ENCODE data around the gene ZNF407.
"Not testable (repeated sequence)": the region's sequence is repeated elsewhere in the genome, so short reads cannot be mapped to it uniquely, and the experiment has no call there.

ZNF407 gene

DNA sequence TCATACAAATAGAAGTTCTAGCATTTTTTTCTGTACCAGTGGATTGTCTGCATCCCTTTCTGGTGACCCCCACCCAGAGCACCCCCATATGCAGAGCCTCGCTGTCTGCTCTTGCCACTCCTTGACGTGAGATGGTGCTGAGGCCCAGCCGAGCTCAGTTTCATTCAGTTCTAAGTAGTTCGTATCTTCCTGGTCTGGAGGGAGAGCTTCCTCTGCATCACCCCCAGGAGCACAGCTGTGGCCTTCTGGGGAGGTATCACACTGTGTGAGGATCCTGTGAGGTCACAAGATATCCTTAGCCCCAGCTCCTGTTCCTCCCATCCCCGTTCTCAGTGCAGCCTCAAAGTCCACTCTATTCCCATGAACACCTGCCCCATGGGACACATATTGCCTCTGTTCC, 478.6 kb downstream of the ZNF407 start:
- no peak for DNase-seq

DNA sequence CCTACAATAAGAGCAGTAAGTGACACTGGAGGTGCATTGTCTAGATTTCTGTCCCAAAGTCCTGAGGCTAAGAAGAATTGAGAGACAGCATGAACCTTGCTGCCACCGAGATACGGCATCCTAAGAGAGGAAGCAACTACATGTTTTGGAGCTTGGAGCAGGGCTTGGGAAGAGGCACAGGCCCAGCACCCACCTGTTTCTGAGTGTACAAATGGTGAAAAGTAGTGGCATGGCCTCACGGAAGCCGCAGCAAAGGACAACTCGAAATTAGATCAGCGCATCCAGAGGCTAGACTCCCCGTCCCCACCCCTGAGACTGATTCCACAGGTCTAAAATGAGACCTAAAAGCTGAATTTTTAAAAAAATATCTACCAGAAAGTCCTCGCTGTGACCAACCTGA, 483.8 kb downstream of the ZNF407 start:
- no peak for DNase-seq

DNA sequence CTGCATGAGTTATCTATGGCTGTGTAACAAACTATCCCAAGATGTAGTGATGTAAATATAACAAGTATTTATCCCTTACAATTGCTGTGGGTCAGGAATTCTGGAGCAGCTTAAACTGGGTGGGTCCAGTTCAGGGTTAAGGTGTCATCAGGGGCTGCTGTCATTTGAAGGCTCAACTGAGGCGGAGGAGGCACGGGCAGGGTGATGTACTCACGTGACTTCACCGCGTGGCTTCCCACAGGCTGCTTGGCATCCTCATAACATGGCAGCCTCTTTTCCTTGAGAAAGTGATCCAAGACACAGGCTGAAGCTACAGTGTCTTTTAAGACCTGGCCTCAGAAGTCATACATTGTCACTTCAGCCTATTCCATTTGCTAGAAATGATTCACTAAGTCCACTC, 485.5 kb downstream of the ZNF407 start:
- no peak for DNase-seq

DNA sequence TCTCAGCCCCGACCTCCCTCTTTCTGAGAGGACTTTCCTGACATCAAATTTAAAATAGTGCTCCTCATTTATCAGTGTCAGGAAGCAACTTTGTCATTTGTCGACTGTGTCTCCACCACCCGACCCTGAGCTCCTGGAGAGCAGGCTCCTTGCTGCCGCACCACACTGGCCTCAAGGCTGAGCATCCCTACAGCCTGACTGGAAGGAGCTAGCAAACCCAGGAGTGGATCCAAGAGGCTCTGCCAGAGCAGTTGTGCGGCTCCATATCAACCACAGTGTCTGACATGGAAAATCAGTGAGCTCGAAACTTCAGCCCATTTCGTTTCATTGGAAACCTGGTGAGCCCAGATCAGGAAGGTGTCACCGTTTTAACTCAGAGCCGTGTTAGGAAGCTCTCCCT, 486.1 kb downstream of the ZNF407 start:
- no peak for DNase-seq

DNA sequence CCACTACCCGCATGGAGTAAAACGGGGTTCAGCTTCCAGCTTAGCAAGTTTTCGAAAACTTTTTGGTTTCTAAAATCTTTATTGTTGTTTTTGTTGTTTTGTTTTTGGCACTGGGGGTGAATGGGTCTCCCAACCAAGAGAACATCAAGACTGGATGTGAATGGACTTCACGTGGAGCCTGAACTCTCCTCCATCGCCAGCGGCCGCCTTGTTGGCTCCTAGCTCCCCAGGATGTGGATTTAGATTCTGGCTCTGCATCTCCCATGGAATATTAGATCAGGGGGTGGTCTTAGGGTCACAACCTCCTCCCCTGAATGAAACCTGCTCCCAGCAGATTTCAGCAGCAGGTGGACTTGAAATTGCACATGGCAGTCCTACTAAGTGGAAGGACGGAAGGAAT, 488.0 kb downstream of the ZNF407 start:
- DNase-seq: not testable (repeated sequence)

DNA sequence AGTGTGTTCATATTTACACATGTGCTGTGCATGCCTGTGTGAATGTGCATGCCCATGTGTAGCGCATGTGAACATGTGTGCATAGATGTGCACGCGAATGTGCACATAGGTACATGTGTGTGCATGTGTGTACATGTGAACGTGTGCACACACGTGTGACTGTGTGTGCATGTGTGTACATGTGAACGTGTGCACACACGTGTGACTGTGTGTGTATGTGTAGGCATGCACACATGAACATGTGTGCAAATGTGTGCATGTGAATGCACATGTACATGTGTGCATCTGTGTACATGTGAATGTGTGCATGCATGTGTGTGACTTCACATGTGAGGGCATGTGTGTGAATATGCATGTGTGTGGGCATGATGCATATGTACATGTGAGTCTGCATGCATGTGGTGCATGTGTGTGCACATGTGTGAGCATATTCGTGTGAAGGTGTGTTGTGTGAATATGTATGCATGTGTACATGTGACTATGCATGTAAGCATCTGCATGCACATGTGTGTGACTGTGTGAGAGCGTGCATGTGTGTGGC, 488.9 kb downstream of the ZNF407 start:
- no peak for DNase-seq

DNA sequence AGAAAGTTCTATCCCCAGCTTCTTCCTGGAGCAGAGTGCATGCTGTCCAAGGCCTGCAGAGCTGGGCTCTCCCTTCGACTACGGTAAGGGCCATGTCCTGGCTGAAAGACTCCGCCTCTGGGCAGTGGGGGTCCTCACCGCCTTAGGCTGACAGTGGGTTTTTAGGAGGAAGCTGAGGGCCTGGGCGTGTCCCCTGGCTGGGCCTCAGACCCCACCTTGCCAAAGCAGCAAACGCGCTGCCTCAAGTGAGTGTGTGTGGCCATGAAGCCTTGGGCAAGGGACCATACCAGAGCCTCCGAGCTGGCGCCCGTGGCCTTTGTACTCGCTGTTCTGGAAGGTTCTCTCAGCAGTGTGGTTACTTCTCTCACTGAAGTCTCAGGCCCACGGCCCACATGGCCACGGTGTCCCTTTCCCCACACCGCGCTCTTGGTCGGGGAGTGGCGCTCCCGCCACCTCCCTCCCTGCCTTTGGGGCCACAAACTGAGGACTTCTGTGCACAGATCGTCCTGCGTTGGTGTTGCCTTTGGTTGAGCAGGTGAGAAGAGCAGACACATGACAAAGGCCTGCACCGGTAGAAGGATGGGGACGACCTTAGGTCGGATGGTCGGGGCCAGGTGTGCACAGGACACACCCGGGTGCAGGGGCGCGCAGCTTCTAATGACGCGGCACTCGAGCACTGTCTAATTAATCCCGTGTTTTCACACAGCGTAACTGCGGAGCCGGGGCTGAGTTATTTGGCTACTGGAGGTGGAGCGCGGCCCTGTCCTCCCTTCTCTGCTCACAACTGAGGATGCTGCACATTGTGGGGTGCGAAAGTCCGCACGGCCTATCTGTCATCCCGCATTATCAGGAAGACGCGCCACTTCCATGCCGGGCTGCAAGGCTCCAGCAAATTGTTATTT, 489.7 kb downstream of the ZNF407 start:
- no peak for DNase-seq

DNA sequence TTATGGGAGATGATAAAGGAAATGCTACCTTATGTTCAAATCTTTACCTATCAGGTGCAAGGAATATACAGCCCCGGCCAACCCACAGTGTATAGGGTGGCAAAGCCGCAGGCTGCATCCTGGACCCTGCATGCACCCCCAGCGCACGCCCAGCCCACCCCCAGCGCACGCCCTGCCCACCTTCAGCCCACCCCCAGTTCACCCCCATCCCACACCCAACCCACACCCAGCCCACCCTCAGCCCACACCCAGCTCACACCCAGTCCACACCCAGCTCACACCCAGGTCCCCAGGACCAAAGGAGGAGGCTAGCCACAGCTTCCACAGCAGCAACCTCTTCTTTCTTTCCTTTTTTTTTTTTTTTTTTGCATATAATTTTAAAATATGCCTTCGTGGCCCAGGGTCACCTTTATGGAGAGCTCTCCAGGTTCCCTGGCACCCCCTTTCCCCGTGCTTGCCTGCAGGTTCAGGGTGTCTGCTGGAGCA, 490.4 kb downstream of the ZNF407 start:
- no peak for DNase-seq

DNA sequence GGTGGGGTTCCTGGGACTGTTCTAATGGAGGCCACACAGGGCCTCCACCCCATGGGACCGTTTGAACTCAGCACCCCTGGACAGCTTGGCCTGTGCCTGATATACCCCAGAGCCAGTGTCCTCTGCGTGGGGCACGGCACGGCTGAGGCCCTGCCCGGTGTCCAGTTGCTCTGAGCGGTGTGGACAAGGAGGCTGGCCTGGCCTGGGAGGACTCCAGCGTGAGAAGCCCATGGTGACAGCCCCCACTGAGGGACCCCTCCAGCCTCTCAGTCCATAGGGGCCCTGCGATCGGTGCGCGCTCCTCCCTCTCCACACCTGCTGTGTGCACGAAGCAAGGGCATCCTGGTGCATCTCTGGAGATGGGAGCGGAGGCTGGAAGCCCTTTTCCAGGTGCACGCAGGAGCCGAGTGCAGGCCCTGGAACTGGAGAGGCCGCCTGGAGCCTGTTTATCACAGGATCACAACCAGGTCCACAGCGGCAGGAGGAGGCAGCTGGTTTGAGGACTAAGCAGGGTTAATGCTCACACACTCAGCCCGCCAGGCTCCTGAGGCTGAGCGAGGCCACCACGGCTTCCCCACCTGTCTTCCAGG, 491.0 kb downstream of the ZNF407 start:
- no peak for DNase-seq

DNA sequence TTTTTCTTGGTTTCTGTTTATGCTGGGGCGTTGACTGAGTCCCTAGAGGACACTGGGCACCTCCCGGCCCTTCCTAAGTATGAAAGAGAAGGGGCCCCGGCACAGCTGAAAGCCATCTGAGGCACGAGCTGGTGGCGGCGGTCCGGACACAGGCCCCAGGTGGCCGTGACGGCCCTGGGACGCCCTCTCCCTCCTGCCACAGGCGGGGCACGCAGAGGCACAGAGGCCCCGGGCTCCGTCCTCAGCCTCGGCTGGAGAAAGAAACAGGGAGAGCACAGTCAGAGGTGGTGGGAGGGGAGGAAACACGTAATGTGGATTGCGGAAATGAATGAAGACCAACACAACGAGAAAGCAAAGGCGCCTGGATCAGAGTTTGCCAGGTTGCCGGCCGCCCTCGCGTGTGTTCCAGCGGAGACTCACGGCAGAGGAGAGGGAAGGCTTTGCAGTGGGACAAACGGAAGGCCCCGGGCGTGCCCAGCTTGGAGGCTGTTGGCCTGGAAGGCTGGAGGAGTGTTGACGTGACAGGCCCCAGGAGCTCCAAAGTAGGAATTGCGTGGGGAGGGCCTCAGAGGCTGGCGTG, 492.2 kb downstream of the ZNF407 start:
- DNase-seq: no peak

DNA sequence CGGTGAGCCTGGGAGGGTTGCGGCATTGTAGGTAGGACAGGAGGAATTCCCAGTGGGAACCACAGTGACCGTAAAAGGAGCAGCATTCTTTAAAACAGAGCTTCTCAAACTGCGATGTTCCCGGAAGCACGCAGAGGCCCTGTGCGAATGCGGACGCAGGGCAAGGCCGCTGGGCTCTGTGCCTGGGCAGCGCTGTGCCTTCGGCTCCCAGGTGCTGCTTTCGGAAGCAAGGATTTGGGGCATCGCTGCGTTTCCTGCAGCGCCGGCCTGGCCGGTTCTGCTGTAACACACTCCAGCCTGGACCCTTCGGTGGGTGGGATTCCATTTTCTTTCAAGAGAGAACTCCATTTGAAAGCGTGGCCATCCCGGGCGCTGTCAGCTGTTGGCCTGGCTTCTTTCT, 492.7 kb downstream of the ZNF407 start:
- DNase-seq: no peak

DNA sequence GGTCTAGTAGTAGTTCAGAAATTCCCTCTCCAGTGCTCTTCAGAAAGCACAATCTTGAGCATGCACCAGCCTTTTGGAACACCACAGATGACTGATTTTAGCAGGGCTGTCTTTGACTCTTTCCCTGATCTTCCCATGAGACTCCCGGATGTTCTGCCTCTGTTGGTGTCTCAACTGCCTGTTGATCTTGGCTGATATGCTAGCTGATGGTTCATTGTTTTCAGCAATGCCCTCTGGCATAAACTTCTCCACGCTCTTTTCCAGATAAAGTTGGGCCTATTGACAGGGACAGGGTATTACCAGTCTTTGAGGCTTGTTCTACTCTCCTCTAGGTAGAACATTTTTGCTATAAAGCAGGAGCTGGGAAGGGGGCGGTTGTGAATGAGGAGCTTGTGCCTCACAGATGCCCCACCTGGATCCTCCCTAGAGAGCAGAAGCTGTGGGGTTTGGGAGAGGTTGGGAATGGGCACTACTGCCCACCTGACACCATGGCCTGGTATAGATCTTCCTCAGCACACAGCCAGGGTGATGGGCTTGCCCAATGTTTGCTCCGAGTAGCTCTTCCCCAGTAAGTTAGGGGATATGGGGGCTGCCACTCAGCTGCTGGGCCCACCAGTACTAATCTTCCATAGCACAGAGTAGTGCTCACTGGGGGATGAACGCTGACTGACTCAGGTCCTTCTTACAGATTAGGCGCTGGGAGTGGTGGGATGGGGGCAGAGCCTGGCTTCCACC, 500.0 kb downstream of the ZNF407 start:
- no peak for DNase-seq

DNA sequence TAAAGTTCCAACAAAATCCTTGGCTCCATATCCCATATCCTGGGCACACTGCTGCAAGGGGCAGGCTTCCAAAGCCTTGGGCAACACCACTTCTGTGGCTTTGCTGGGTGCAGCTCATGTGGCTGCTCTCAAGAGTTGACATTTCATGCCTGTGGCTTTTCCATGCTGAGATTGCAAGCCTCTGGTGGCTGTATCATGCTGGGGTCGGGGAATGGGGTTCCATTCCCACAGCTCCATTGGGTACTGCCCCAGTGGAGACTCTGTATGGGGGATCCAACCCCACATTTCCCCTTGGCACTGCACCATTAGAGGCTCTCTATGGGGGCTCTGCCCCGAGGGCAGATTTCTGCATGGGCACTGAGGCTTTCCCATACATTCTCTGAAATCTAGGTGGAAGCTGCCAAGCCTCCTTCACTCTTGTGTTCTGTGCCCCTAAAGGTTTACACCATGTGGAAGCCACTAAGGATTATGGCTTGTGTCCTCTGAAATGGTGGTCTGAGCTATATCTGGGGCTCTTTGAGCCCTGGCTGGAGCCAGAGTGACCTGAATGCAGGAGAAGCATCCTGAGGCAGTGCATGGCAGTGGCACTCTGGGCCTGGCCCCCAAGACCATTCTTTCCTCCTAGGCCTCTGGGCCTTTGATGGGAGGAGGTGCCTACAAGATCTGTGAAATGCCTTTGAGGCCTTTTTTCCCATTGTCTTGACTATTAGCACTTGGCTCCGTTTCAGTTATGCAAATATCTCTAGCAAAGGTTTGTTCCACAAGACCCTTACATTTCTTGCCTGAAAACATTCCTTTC, 503.4 kb downstream of the ZNF407 start:
- DNase-seq: no peak

DNA sequence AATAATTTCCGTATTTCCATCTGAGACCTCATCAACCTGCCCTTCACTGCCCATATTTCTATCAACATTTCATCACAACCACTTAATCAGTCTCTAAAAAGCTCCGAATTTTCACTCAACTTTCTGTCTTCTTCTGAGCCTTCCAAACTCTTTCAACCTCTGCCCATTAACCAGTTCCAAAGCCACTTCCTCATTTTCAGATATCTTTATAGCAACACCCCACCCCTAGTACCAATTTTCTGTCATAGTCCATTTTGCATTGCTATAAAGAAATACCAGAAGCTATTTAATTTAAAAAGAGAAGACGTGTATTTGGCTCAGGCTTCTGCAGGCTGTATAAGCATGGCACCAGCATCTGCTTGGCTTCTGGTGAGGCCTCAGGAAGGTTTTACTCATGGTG, 504.2 kb downstream of the ZNF407 start:
- no peak for DNase-seq

DNA sequence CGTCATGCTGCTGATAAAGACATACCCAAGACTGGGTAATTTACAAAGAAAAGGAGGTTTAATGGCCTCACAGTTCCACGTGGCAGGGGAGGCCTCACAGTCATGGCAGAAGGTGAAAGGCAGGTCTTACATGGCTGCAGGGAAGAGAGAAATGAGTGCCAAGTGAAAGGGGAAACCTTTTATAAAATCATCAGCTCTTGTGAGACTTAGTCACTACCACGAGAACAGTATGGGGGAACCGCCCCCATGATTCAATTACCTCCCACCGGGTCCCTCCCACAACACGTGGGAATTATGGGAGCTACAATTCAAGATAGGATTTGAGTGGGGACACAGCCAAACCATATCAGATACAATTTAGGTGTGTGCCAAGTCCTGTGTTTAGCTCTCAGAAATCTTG, 506.4 kb downstream of the ZNF407 start:
- not testable (repeated sequence) for DNase-seq

DNA sequence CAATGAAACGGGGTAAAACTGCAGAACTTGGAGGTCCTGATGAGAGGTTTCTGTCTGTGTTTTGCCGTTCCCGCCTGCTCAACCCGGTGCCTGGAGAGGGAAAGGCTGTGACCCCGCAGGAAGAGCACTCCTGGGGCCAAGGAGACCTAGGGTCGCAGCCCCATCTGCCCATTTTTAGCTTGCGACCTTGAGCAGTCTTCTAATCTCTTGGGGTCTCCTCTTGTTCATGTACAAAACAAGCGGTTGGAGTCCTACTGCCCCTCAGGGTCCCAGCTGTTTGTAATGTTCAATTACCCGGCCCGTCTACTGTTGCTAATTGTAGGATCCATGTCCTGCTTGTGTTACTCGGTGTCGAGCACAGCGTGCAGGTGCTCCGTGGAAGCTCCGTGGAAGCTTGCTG, 506.8 kb downstream of the ZNF407 start:
- no peak for DNase-seq

DNA sequence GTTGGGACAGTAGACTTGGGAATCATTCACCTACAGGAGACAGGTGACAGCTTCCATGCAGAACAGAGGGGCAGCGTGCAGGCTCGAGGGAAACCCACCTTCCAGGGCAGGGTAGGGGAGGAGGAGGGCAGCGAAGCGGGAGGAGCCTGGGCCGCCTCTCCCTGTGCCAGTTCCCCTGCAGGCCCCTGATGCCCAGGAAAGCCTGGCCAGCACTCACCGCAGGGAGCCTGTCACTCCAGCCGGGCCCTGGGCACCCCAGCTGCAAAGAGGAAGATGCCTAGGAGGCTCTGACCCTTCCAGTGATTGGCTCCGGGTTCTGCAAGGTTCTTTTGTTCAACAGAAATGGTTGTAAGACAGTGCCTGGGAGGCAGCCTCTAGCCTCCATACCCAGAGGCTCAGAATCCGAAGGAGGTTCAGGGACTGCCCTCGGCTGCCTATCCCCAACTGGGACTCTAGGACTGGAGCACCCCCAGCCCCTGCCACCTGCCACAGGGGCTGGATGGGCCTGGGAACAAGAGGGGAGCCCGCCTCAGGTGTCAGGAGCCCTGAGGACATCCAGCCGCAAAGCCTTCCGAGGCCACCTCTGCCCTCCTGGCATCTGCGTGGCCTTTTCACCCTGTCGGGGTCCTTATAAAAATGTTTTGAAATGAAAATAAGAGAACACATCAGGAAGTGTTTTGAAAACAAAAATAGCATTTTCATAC, 508.0 kb downstream of the ZNF407 start:
- DNase-seq: no peak

DNA sequence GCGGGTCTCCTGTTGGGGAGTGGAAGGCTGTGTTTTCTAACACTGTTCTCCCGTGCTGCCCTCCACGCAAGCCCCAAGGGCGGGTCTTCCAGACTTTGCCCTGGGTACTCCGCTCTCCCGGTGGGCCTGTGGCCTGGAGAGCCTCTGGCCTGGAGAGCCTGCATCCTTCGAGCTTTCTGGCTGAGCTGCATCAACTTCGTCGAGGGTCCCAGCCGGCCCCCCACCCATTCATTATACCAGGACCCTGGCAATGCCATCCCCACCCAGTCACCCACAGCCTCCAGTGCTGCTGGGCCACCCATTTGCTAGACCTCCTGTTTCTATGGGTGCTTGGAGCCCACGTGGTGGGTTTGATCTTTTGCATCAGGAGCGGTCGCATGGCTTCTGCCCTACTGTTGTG, 509.1 kb downstream of the ZNF407 start:
- no peak for DNase-seq

DNA sequence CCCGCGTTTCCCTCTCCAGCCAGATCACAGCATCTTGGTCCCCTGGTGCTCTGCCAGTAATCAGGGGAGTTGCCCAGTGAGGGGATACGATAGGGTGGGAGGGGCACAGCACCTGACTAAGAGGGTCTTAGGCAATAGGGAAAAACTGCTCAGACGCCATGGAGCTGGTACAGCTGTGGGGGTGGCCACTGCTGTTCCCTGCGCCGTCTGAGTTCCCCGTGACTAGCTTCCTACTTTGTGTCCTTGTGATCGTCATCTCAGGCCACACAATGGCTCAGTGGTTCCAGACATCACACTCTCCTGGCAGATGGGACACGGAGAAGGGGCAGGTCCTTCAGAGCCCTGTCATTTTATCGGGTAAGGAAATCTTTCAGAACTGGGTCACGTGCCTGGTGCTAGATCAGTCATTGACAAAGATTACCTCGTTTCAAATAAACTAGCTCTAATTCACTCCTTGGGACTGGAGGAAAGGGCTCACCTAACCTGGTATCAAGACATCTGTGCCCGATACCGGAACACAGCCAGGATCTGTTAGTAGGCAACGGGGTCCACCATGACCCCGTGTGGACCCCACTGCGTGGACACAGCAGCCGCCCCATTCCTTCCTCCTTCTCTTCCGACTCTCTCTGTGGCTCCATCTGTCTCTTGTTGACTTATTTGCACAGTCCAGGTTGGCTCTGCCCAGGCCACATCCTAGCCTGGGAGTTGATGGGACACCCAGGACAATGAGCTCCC, 509.7 kb downstream of the ZNF407 start:
- DNase-seq: no peak

DNA sequence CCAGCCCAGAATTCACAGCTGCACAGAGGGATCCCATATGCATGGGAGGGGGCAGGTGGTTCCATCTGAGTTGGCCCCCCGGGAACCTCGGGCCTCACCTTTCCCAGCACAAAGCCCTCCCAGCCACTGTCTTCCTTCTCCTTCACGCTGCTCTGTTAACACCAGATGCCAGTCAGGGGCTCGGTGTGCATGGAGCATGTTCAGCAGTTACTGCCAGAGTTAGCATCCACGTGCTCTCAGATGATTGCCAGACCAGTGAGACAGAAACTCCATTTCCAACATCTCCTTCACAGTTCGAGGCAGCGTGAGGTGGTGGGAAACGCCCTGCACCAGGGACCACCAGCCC, 510.2 kb downstream of the ZNF407 start:
- DNase-seq: no peak

All from T-helper 2 cell (primary cell).